ENCODE data around the gene LDB1.

DNA sequence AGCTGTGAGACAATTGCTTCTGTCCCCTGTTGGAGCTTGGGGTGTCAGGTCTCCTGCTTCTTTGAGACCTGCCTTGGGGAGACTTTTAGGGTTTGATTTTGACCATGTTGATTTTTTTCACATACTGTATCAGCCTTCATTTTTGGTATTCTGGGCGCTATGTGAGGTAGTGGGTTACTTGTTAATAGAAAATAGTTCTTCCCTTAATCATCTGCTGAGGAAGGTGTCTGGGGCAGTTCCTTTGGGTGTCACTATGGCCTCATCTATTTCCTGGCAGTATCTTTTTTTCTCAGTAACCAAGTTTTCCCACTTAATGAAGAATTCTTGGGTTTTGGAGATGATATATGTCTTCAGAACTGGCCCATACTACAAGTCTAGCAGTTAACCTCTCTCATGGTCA, 27.4 kb upstream of the LDB1 start:
- TF ChIP-seq CTCF (IDR thresholded peaks at IDR 0.05; ENCODE audit: low read depth, low read length) (no peak), EZH2phosphoT487 (IDR thresholded peaks at IDR 0.05; ENCODE audit: low read depth) (no peak)

Data from OCI-LY3 (cell line).